OCI-M2 (cell line): ENCODE results near the gene CEP83.

ENCODE experiments used
- DNase-seq: peaks from one replicate; lab custom pipeline; 2025; ENCODE audit not compliant: unreplicated experiment; lab: John Stamatoyannopoulos, UW

CEP83 gene

DNA sequence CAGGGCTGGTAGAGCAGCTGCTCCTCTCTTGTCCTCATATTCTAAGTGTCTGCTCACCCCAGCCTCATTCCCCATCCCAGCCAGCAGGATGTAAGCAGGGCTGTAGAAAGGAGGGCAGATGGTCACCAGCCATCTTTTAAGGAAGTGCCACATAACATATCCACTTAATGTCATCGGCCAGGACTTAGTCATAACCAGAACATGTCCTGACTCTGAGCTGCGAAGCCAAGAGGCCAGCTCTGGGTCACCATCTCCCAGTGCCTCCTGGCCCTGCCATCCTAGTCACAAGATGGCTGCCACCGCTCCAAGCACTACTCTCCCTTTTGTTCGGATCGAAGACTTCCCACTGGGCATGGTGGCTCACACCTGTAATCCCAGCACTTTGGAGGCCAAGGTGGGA is 187.4 kb downstream of the CEP83 start:
- no peak for DNase-seq

GRCh38 chr12:94271351-94271750 is 188.3 kb downstream of the CEP83 start:
- no peak for DNase-seq

- DNase-seq: no peak
Measured at GRCh38 chr12:94269316-94269999, 190.2 kb downstream of the CEP83 start.

DNA sequence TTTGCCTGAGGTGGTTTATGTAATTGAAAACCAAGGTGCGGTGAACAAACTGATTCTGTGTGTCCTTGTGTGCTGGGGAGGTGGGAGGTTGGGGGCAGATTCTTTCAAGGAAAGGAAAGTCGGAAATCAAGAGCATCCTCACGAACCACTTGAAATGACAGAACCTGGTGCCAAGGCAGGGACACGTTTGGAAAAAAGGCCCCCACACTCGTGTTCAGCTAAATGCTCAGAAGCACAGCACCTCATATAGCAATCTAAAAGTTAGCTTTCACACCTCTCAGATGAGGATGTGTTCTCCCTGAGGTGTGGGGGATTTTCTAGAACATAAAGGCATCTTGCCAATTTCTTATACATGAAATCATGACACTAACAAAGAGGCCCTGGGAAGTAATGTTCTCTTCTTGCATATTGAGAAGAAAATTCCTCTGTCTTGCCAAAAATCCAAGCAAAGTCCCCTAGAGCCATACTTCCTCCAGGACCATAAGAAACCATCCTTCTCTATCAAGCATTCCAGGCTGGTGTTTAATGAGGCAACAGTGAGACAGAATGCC is 191.7 kb downstream of the CEP83 start:
- DNase-seq: no peak

GRCh38 chr12:94267537-94267872 is 192.2 kb downstream of the CEP83 start:
- DNase-seq: no peak

- no peak for DNase-seq
Measured at GRCh38 chr12:94266796-94267536, 192.7 kb downstream of the CEP83 start.

DNA sequence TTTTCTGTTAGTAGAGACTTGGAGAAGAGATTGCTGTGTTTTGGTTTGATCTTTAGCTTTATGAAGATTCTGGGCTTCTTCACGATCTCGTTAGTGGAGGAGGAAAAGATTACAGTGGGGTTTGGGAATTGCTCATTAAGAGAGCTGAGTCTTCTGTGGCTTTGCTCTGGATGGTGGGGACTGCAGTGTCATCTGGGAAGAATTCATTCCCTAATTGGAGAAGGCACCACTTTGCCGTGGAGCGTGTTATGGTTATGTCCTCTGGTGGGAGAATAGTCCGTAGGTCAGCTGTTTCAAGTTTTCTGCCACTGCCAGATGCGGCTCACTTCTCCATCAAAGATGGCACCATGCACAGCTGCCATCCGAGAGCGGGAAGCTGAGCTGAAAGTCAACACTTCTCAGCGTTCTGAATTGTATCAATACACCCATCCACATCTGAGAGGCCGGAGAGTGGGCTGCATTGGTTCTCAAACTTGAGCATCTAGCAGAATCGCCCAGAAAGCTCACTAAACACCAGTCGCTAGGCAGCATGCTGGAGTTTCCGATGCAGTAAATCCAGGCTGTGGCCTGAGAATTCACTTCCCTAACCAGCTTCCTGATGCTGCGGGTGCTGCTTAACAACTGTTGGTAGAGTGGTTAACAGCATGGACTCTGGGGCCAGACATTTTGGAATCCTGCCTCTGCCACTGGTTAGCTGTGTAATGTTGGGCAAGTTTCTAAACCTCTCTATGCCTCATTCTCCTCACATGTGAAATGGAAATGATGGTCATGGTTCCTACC is 193.5 kb downstream of the CEP83 start:
- DNase-seq: no peak

DNA sequence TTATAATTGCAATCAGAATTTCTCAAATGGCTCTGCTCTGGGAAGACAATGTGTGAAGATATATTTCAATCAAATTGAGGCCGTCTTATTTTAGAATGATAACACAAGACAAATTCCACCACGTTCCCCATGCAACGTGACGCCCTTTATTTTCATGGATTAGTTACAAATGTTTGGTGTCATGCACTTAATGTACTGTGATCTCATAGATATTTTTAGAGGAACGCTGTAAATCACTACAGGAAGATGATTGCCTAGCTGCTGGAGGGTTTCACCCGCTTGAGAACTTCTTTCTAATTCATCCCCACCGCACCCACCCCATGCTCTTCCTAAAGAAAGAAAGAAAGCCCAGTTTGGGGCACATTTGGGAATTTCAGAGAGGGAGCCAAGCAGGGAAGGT is 194.1 kb downstream of the CEP83 start:
- DNase-seq: no peak

DNA sequence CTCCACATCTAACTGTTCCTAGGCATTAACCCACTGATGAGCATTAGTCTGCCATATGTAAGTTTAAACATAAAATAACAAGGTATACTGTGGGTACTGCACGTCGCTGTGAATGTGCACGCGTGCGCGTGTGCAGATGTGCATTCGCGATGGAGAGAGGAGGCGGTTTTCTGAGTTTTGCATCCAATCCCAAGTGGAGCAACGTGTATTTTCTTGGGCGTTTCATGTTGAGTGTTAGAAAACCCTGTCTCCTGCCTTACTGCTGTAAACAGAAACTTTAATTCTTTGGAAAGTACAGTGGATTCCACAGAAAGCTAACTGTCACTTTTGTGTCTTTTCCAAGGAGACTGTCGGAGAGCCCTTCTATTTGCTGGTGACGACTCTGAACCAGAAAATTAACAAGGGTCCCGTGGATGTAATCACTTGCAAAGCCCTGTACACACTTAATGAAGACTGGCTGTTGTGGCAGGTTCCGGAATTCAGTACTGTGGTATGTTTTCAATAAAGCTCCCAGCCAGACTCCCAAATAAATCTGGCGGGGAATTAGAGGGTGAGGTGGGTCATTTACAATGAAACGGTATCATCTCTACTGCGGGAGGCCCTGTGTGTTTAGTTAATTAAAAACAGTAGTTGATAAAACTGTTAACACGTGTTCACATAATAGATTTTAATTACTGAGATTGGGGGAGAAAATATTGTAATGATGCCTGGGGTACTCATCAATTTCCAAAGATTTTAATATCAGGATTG is 194.8 kb downstream of the CEP83 start:
- no peak for DNase-seq

DNA sequence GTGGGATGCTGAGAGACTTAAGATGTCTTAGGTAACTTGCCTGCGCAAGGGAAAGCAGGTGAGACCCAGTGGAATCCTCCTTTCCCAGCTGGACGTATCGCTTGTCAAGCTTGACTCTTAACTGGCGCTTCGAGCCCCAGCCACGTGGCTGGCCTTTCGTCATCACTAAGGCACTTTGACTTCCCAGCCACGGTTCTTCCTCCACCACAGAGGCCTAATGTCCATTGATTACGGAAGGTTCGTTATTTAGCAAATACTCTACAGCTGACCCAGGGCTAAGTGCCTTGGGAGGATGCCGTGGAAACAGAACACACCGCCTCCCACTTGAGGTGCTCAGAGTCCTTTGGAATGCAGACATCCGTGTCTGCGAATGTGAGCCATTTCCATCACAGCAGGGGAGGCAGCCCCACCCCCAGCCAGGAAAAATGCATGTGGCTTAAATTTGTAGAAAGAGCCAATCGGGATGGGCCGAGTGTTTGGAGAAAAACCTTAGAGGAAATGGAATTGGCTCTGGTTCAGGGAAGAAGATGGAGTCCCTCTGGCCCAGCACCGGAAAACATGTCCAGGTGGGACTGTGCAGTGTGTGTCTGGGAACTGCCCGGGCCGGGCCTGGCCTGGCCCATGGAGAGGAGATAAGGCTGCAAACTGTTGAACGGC is 195.6 kb downstream of the CEP83 start:
- no peak for DNase-seq

- DNase-seq: no peak
Measured at GRCh38 chr12:94263011-94263811, 196.5 kb downstream of the CEP83 start.

DNA sequence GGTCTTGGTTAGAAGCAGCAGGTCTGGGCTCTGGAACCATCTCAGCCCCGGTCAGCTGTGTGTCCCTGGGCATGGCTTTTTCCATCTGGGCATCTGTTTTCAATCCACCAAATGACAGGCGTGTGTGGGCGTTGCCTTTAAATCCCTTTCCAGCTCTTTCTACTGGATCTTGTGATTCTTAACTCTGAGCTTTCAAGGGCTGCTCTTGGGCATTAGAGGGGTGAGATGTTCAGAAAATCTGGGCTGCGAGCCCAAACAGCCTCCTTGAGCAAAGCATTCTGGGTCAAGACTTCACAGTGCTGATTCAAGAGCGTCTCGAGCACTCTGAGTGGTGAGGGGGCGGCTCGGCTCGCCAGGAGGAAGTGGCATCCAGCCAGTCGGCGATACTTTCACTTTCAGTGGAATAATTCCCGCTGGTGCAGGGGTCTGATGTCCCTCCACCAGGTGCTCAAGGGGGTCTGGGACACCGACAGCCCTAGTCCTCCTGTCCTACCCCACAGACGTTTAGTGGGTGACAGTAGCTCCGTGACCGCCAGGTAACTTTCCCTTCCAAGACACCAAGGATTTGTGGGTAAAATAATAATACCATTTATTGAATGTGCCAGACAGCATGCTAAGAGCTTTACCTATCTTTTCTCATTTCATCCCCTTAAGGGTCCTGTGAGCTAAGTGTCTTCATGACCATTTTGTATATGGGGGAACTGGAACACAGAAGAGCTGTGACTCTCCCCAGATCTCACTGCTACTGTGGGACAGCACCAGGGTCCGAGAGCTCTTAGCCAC is 197.2 kb downstream of the CEP83 start:
- no peak for DNase-seq

DNA sequence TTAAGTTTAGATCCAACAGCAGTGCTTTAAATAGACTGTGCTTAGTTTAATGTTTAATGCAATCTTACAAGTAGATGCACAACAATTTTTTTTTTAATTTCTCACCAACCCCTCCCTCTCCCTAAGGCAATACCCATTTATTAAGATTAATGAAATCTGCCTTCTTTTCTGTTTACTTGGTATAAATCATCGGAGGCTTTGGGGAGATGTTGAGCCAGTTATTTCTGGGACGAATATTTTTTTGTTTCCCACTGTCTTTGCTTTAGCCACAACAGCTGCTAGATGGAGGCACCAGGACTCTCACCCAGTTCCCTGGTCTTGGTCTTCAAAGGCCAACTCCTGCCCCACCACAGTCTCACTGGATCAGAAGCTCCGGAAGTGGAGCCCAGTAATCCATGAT is 197.9 kb downstream of the CEP83 start:
- no peak for DNase-seq

- no peak for DNase-seq
Measured at GRCh38 chr12:94261119-94261518, 198.5 kb downstream of the CEP83 start.

- DNase-seq: no peak
Measured at GRCh38 chr12:94260717-94261116, 198.9 kb downstream of the CEP83 start.

GRCh38 chr12:94260017-94260416 is 199.7 kb downstream of the CEP83 start:
- DNase-seq: no peak

- no peak for DNase-seq
Measured at GRCh38 chr12:94258593-94258992, 201.1 kb downstream of the CEP83 start.
